Measurements from ENCODE around the gene GARIN5B. TPM values are rescaled to one million over a fixed set of nuclear protein-coding genes. Genes with fewer than 3 reads are reported as not detected.

The GARIN5B gene
- total and polyA plus RNA-seq, 2 experiments from 2014 or later = not detected

- H3K4me3 Mint-ChIP-seq = no peak within 1 kb of the TSS
- H3K27ac ChIP-seq (ENCODE audit: low read depth) = no peak within 1 kb of the TSS
Observed at GRCh38 chr19:55325172-55325571, 37.9 kb downstream of the GARIN5B start, which contains the start of gene TMEM150B. TSS of gene TMEM150B (minus strand) at chr19:55325341. CDS start at chr19:55321036, 4,305 bp downstream.

DNA sequence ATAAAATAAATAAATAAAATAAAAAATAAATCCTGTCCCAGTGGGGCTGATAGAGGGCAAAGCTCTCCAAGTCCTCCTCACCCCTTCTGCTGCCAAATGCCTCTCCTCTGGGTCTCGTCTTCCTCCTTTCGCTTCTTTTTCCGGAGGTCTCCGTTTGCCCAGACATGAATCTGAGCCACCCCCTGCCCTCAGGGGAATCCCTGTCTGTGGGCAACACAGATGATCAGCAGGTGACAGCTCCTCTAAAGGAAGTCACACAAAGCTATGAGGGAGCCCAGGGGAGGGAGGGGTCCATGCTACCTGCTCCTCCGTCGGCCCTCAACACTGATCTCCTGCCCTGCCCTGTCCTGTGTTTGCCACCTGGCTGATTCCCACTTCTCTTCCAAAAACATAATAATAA, 38.4 kb downstream of the GARIN5B start:
- Histone ChIP-seq H3F3A (replicated peaks; ENCODE audit: low read depth) (0 out of 2 replicates have a peak, but pooled peaks cover 4% of the 10 kb centered on the region), H3K4me1 (ENCODE audit: insufficient read depth) (peaks cover 5% of the 10 kb centered on the region; the same call in 1 of the 2 replicates), H2AFZ (0 out of 2 replicates have a peak overlapping the region, but pooled peaks have one; percentile 32), H3K27me3 (ENCODE audit: insufficient read depth) (no peaks in the 10 kb centered on the region), H3K4me2 (no peak overlapping the region), H3K4me3 (no peak overlapping the region), H3K9me2 (ENCODE audit: insufficient read depth) (no peaks in the 10 kb centered on the region), H3K36me3 (ENCODE audit: insufficient read depth) (no peaks in the 10 kb centered on the region), H3K79me2 (replicated peaks; ENCODE audit: insufficient read depth) (no peaks in the 10 kb centered on the region), H4K20me1 (replicated peaks; ENCODE audit: insufficient read depth) (no peaks in the 10 kb centered on the region), H3K27ac (ENCODE audit: low read depth) (no peak overlapping the region)
- Mint-ChIP-seq H3K36me3 (ENCODE audit: low read depth) (no peaks in the 10 kb centered on the region), H3K27me3 (ENCODE audit: insufficient read depth, low read depth, poor library complexity) (peaks cover 14% of the 10 kb centered on the region), H3K27ac (no peak overlapping the region; the same call in 1 of the 2 replicates), H3K4me1 (peaks cover 15% of the 10 kb centered on the region), H3K4me3 (no peak overlapping the region), H3K9me3 (no peaks in the 10 kb centered on the region; the same call in 2 of the 3 replicates)
- DNase-seq (ENCODE audit: low spot score) = no peak
- ATAC-seq = no peak
- TF ChIP-seq ZNF114 (CRISPR knock-in tag; IDR thresholded peaks at IDR 0.05) = no peak
- TF ChIP-seq NANOG (IDR thresholded peaks at IDR 0.05; ENCODE audit: borderline replicate concordance) = no peak
- no peak for TF ChIP-seq EZH2 (IDR thresholded peaks at IDR 0.05; ENCODE audit: low read depth, unreplicated experiment)
- no peak for TF ChIP-seq JUNB (IDR thresholded peaks at IDR 0.05; ENCODE audit: unreplicated experiment)
- TF ChIP-seq, protein P1, sequence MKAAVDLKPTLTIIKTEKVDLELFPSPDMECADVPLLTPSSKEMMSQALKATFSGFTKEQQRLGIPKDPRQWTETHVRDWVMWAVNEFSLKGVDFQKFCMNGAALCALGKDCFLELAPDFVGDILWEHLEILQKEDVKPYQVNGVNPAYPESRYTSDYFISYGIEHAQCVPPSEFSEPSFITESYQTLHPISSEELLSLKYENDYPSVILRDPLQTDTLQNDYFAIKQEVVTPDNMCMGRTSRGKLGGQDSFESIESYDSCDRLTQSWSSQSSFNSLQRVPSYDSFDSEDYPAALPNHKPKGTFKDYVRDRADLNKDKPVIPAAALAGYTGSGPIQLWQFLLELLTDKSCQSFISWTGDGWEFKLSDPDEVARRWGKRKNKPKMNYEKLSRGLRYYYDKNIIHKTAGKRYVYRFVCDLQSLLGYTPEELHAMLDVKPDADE (IDR thresholded peaks at IDR 0.05) = no peak

More at GRCh38 chr19:55325172-55325571, 37.9 kb downstream of the GARIN5B start, which contains the start of gene TMEM150B:
- no peak for DNase-seq (ENCODE audit: low spot score)
- Histone ChIP-seq H3F3A (replicated peaks; ENCODE audit: low read depth) (0 out of 2 replicates have a peak, but pooled peaks cover 4% of the 10 kb centered on the region), H3K36me3 (ENCODE audit: insufficient read depth) (no peaks in the 10 kb centered on the region), H3K9me2 (ENCODE audit: insufficient read depth) (no peaks in the 10 kb centered on the region), H4K20me1 (replicated peaks; ENCODE audit: insufficient read depth) (no peaks in the 10 kb centered on the region), H3K4me2 (no peak within 1 kb of the TSS), H3K79me2 (replicated peaks; ENCODE audit: insufficient read depth) (no peaks in the 10 kb centered on the region), H2AFZ (0 out of 2 replicates have a peak within 1 kb of the TSS, but pooled peaks have one; percentile 32), H3K27me3 (ENCODE audit: insufficient read depth) (no peaks in the 10 kb centered on the region), H3K4me3 (no peak within 1 kb of the TSS), H3K4me1 (ENCODE audit: insufficient read depth) (peaks cover 2% of the 10 kb centered on the region; the same call in 1 of the 2 replicates)
- no peak for ATAC-seq
- no peak within 1 kb of the TSS; the same call in 1 of the 2 replicates for H3K27ac Mint-ChIP-seq
- TF ChIP-seq, protein P2, sequence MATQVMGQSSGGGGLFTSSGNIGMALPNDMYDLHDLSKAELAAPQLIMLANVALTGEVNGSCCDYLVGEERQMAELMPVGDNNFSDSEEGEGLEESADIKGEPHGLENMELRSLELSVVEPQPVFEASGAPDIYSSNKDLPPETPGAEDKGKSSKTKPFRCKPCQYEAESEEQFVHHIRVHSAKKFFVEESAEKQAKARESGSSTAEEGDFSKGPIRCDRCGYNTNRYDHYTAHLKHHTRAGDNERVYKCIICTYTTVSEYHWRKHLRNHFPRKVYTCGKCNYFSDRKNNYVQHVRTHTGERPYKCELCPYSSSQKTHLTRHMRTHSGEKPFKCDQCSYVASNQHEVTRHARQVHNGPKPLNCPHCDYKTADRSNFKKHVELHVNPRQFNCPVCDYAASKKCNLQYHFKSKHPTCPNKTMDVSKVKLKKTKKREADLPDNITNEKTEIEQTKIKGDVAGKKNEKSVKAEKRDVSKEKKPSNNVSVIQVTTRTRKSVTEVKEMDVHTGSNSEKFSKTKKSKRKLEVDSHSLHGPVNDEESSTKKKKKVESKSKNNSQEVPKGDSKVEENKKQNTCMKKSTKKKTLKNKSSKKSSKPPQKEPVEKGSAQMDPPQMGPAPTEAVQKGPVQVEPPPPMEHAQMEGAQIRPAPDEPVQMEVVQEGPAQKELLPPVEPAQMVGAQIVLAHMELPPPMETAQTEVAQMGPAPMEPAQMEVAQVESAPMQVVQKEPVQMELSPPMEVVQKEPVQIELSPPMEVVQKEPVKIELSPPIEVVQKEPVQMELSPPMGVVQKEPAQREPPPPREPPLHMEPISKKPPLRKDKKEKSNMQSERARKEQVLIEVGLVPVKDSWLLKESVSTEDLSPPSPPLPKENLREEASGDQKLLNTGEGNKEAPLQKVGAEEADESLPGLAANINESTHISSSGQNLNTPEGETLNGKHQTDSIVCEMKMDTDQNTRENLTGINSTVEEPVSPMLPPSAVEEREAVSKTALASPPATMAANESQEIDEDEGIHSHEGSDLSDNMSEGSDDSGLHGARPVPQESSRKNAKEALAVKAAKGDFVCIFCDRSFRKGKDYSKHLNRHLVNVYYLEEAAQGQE (IDR thresholded peaks at IDR 0.05; ENCODE audit: unreplicated experiment) = no peak
- TF ChIP-seq EZH2phosphoT487 (IDR thresholded peaks at IDR 0.05; ENCODE audit: unreplicated experiment) = no peak
- TF ChIP-seq, protein P3, sequence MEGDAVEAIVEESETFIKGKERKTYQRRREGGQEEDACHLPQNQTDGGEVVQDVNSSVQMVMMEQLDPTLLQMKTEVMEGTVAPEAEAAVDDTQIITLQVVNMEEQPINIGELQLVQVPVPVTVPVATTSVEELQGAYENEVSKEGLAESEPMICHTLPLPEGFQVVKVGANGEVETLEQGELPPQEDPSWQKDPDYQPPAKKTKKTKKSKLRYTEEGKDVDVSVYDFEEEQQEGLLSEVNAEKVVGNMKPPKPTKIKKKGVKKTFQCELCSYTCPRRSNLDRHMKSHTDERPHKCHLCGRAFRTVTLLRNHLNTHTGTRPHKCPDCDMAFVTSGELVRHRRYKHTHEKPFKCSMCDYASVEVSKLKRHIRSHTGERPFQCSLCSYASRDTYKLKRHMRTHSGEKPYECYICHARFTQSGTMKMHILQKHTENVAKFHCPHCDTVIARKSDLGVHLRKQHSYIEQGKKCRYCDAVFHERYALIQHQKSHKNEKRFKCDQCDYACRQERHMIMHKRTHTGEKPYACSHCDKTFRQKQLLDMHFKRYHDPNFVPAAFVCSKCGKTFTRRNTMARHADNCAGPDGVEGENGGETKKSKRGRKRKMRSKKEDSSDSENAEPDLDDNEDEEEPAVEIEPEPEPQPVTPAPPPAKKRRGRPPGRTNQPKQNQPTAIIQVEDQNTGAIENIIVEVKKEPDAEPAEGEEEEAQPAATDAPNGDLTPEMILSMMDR (conservative IDR thresholded peaks at IDR 0.05; ENCODE audit: low read depth in 2 of 2) = no peak
- no peak for TF ChIP-seq POLR2AphosphoS5 (IDR thresholded peaks at IDR 0.05; ENCODE audit: low read depth)
- no peak for TF ChIP-seq NANOG (IDR thresholded peaks at IDR 0.05; ENCODE audit: borderline replicate concordance)
- no peaks in the 10 kb centered on the region; the same call in 2 of the 3 replicates for H3K9me3 Mint-ChIP-seq
- H3K36me3 Mint-ChIP-seq (ENCODE audit: low read depth) = no peaks in the 10 kb centered on the region
- peaks cover 13% of the 10 kb centered on the region for H3K27me3 Mint-ChIP-seq (ENCODE audit: insufficient read depth, low read depth, poor library complexity)
- peaks cover 11% of the 10 kb centered on the region for H3K4me1 Mint-ChIP-seq
